OCI-LY1 (cell line): ENCODE measurements around the gene CHRNG.

Experiments used
- CTCF ChIP-seq: fragments of 200-600 bp; sonication (generic), shearing (Covaris generic); IDR thresholded peaks from 2 replicates; pipeline ENCODE4 v1.5.1; 2017; ENCODE audit warnings: mild to moderate bottlenecking, antibody characterized with exemption, low read length, moderate library complexity, mixed read lengths
- EZH2 ChIP-seq: fragments of 200-600 bp; sonication (generic), shearing (Covaris generic); IDR thresholded peaks from 2 replicates; pipeline ENCODE4 v1.8.0; 2017; ENCODE audit warnings: borderline replicate concordance, mixed run types, mild to moderate bottlenecking, antibody characterized with exemption, low read length, moderate library complexity, mixed read lengths

GRCh38 chr2:232530626-232531260 lies 8.7 kb upstream of the CHRNG start:
- no peak for TF ChIP-seq CTCF
- TF ChIP-seq EZH2: no peak
